Measurements from ENCODE around the gene APBB2. TPM values are rescaled to one million over a fixed set of nuclear protein-coding genes. Genes with fewer than 3 reads are reported as not detected.

APBB2 gene
- total and polyA plus RNA-seq, 10 of the 15 experiments (the other 5 are each of a cell fraction or from before 2014, with no cell fraction given): 2.7 to 24.6 (median 19.0) TPM

DNA sequence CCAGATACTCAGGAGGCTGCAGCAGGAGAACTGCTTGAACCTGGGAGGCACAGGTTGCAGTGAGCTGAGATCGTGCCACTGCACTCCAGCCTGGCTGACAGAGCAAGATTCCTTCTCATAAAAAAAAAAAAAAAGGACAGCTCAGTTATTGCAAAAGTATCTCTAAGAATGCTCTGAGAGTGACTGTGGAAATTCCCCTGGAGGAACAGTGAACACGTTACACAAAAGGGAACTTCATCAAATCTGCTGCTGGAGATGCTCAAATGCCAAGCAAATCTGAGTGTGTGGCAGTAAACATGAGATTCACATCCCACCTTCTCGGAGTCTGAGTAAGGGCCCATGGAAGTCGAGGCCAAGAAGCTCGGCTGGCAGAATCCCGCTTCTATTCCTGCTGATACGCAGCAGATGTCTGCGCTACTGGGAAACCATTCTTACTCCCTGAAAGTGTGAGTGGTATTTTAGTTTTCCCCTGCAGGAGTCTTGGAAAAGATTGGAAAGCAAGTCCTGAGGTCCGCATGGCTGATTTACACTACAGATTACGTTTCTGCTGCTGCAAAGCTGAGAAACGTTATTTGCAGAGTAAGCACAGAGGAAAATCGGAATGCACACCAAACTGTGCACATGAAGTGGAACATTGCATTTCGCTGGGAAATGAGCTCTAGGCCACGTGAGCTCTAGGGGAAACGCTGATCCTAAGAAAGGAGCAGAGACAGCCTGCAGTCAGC, 301.7 kb downstream of the APBB2 start:
- intact Hi-C loops (cut with micrococcal nuclease; ENCODE audit: unreplicated experiment): no loop called here
- no peaks in the 10 kb centered on the region for H3K9me3 ChIP-seq (replicated peaks; ENCODE audit: control insufficient read depth, insufficient read depth, low read length)
- SMC1A ChIA-PET (ENCODE audit: uncharacterized antibody, unreplicated experiment): interaction anchor here (0.6 to 1.9 kb wide), 6 partner anchors 9 to 311 kb away, joined by 3 to 6 read pairs (median 4); no protein-coding TSS in a partner anchor
- in situ Hi-C loops (cut with MboI): loop anchor here (25.0 kb wide), 1 partner anchor 750 kb away; no protein-coding TSS in a partner anchor
- CTCF ChIA-PET: interaction anchor here (0.8 to 12.8 kb wide), 5 partner anchors 13 to 75 kb away, joined by 3 to 190 read pairs (median 7); no protein-coding TSS in a partner anchor
- H3K36me3 ChIP-seq (ENCODE audit: control insufficient read depth in 2 of 2, insufficient read depth in 2 of 2, low read length in 1 of 2): no peaks in the 10 kb centered on the region; a peak in 1 of 4 replicates
- no peaks in the 10 kb centered on the region for H3K79me2 ChIP-seq (ENCODE audit: control insufficient read depth, insufficient read depth, low read length)
- no peak for ATAC-seq
- H3K27me3 ChIP-seq (replicated peaks in 1 of 2; ENCODE audit: control insufficient read depth in 2 of 2, insufficient read depth in 2 of 2, low read length in 1 of 2): no peaks in the 10 kb centered on the region; a peak in 1 of 4 replicates
- RAD21 ChIA-PET (ENCODE audit: unreplicated experiment): interaction anchor here (0.8 to 1.3 kb wide), 4 partner anchors 9 to 24 kb away, joined by 3 to 4 read pairs (median 3); no protein-coding TSS in a partner anchor
- H3K9ac ChIP-seq (ENCODE audit: control insufficient read depth, insufficient read depth, low read length): no peak overlapping the region
- WGBS (ENCODE audit: insufficient coverage, insufficient replicate concordance, low lambda C conversion rate, missing lambda C conversion rate): 62% methylated on average over 15 of the region's 15 CpGs
- H3K4me2 ChIP-seq (ENCODE audit: control insufficient read depth, insufficient read depth): no peak overlapping the region
- H2AFZ ChIP-seq (ENCODE audit: control insufficient read depth, low read depth, low read length): no peak overlapping the region
- no peak overlapping the region for H3K27ac ChIP-seq (ENCODE audit: control insufficient read depth, insufficient read depth)
- H4K20me1 ChIP-seq (ENCODE audit: control insufficient read depth, insufficient read depth): no peaks in the 10 kb centered on the region
- H3K4me3 ChIP-seq: no peak overlapping the region
- FAIRE-seq: no peak
- no peak for DNase-seq (ENCODE audit: low read depth, low spot score)
- H3K4me1 ChIP-seq (ENCODE audit: control insufficient read depth, insufficient read depth, low read length): peaks cover 4% of the 10 kb centered on the region; the same call in 1 of the 2 replicates
- POLR2A ChIA-PET: no interaction called here
- BruUV-seq (replicated peaks): no TSS peak
- TF ChIP-seq FOXK2 (IDR thresholded peaks at IDR 0.05) (no peak), YY1 (IDR thresholded peaks at IDR 0.05; ENCODE audit: low read depth, low read length) (no peak), TARDBP (IDR thresholded peaks at IDR 0.05; ENCODE audit: borderline replicate concordance) (no peak), SREBF2 (IDR thresholded peaks at IDR 0.05; ENCODE audit: low read length) (no peak), TBL1XR1 (IDR thresholded peaks at IDR 0.05; ENCODE audit: low read depth, low read length) (no peak), RBBP5 (conservative IDR thresholded peaks at IDR 0.05) (no peak), GATAD2B (conservative IDR thresholded peaks at IDR 0.05; ENCODE audit: low read depth) (no peak), CBX3 (IDR thresholded peaks at IDR 0.05; ENCODE audit: borderline replicate concordance, low read depth) (no peak), GABPA (IDR thresholded peaks at IDR 0.05; ENCODE audit: low read depth) (no peak), CHD4 (IDR thresholded peaks at IDR 0.05) (no peak)
- TF ChIP-seq, protein P1, sequence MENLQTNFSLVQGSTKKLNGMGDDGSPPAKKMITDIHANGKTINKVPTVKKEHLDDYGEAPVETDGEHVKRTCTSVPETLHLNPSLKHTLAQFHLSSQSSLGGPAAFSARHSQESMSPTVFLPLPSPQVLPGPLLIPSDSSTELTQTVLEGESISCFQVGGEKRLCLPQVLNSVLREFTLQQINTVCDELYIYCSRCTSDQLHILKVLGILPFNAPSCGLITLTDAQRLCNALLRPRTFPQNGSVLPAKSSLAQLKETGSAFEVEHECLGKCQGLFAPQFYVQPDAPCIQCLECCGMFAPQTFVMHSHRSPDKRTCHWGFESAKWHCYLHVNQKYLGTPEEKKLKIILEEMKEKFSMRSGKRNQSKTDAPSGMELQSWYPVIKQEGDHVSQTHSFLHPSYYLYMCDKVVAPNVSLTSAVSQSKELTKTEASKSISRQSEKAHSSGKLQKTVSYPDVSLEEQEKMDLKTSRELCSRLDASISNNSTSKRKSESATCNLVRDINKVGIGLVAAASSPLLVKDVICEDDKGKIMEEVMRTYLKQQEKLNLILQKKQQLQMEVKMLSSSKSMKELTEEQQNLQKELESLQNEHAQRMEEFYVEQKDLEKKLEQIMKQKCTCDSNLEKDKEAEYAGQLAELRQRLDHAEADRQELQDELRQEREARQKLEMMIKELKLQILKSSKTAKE (IDR thresholded peaks at IDR 0.05; ENCODE audit: low read depth, poor library complexity, severe bottlenecking): no peak
- TF ChIP-seq, protein P2, sequence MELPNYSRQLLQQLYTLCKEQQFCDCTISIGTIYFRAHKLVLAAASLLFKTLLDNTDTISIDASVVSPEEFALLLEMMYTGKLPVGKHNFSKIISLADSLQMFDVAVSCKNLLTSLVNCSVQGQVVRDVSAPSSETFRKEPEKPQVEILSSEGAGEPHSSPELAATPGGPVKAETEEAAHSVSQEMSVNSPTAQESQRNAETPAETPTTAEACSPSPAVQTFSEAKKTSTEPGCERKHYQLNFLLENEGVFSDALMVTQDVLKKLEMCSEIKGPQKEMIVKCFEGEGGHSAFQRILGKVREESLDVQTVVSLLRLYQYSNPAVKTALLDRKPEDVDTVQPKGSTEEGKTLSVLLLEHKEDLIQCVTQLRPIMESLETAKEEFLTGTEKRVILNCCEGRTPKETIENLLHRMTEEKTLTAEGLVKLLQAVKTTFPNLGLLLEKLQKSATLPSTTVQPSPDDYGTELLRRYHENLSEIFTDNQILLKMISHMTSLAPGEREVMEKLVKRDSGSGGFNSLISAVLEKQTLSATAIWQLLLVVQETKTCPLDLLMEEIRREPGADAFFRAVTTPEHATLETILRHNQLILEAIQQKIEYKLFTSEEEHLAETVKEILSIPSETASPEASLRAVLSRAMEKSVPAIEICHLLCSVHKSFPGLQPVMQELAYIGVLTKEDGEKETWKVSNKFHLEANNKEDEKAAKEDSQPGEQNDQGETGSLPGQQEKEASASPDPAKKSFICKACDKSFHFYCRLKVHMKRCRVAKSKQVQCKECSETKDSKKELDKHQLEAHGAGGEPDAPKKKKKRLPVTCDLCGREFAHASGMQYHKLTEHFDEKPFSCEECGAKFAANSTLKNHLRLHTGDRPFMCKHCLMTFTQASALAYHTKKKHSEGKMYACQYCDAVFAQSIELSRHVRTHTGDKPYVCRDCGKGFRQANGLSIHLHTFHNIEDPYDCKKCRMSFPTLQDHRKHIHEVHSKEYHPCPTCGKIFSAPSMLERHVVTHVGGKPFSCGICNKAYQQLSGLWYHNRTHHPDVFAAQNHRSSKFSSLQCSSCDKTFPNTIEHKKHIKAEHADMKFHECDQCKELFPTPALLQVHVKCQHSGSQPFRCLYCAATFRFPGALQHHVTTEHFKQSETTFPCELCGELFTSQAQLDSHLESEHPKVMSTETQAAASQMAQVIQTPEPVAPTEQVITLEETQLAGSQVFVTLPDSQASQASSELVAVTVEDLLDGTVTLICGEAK (IDR thresholded peaks at IDR 0.05; ENCODE audit: borderline replicate concordance): no peak
- TF ChIP-seq, protein P3, sequence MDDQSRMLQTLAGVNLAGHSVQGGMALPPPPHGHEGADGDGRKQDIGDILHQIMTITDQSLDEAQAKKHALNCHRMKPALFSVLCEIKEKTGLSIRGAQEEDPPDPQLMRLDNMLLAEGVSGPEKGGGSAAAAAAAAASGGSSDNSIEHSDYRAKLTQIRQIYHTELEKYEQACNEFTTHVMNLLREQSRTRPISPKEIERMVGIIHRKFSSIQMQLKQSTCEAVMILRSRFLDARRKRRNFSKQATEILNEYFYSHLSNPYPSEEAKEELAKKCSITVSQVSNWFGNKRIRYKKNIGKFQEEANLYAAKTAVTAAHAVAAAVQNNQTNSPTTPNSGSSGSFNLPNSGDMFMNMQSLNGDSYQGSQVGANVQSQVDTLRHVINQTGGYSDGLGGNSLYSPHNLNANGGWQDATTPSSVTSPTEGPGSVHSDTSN (IDR thresholded peaks at IDR 0.05; ENCODE audit: insufficient replicate concordance, low read depth, low read length): no peak
- TF ChIP-seq, protein P4, sequence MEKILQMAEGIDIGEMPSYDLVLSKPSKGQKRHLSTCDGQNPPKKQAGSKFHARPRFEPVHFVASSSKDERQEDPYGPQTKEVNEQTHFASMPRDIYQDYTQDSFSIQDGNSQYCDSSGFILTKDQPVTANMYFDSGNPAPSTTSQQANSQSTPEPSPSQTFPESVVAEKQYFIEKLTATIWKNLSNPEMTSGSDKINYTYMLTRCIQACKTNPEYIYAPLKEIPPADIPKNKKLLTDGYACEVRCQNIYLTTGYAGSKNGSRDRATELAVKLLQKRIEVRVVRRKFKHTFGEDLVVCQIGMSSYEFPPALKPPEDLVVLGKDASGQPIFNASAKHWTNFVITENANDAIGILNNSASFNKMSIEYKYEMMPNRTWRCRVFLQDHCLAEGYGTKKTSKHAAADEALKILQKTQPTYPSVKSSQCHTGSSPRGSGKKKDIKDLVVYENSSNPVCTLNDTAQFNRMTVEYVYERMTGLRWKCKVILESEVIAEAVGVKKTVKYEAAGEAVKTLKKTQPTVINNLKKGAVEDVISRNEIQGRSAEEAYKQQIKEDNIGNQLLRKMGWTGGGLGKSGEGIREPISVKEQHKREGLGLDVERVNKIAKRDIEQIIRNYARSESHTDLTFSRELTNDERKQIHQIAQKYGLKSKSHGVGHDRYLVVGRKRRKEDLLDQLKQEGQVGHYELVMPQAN (conservative IDR thresholded peaks at IDR 0.05): no peak
